Bone marrow (tissue), 2 donors: Measurements from ENCODE around the gene LCAT.
"Not testable (repeated sequence)": the region's sequence is repeated elsewhere in the genome, so short reads cannot be mapped to it uniquely, and the experiment has no call there.

ENCODE experiments used
- DNase-seq, 2 donors: peaks; one replicate each; lab custom pipeline; 2025; lab: John Stamatoyannopoulos, UW

LCAT gene, protein sequence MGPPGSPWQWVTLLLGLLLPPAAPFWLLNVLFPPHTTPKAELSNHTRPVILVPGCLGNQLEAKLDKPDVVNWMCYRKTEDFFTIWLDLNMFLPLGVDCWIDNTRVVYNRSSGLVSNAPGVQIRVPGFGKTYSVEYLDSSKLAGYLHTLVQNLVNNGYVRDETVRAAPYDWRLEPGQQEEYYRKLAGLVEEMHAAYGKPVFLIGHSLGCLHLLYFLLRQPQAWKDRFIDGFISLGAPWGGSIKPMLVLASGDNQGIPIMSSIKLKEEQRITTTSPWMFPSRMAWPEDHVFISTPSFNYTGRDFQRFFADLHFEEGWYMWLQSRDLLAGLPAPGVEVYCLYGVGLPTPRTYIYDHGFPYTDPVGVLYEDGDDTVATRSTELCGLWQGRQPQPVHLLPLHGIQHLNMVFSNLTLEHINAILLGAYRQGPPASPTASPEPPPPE

DNA sequence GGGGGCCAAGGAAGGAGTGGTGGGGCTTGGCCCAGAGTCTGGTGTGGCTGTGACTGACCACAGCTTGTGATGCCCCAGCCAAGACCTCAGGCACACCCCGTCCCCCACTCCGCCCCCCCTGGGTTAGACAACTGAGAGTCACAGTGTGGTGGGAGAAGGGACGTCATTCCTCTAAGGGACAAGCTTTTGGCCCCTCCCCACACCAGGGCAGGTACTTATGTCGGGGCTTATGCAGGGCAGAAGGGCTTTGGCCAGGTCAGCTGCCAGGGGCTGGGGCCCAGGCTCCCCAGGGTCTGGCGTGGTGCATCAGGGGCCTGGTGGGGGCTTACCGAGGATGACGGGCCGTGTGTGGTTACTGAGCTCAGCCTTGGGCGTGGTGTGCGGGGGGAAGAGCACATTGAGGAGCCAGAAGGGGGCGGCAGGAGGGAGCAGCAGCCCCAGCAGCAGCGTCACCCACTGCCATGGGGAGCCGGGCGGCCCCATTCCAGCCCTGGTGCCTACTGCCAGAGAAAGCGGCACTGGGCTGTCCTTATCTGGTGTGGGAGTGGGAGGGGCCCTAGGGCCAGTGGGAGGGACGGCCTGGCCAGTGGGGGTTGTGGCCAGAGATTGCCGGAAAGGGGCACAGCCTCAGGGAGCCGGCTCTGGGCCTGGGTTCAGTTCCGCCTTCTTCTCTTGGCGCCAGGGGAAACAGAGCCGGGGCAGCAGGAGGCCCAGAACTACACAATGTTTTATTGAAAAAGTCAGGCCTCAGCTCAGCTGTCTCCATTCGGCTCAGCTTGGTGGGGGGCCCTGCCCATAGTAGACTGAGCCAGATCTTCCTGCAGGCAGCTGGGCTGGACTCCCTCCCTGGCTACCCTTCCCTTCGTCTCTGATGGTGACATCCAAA is at the start of gene LCAT:
LCAT (minus strand) TSS at position 502 of the 886 bp plus-strand sequence; CDS start at position 483, 19 bp downstream.
- DNase-seq: no peak

DNA sequence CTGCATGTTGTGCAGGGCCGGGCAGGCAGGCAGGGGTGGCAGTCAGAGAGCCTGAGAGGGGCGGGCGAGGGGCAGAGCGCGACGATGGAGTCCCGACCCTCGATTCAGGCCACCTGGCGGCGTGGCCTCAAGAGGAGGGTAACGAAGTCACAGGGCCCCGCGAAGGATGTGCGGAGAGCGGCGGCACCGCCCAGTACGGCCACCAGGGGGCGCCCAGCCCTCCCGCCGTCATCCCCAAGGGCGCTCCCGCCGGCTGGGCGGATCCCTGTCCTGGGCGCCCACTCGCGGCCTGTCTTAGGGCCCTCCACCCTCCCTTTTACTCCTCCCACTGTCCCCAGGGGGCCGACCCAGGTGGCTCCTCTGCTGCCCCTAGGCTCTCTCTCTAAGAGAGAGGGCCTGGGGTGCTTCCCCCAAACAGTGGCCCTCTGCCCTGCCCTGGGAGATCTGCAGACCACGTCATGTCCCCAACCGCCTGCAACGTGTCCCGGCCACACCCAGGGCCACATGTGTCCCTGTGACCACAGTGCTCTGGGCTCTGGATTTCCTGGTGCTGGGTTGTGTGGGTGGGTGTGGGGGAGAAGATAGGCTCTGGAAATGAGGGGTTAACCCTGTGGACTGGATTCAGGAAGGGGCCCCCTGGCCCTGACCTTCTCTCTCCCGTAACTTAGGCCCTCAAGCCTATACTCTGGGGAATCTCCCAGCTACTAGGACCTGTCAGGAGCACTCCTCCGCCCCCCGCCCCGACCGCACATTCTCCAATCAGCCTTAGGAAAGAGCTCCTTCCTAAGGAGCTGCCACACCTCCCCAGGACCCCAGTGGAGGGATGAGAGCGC is 49.5 kb upstream of the LCAT start:
- DNase-seq: peak; percentile 62 to 75

DNA sequence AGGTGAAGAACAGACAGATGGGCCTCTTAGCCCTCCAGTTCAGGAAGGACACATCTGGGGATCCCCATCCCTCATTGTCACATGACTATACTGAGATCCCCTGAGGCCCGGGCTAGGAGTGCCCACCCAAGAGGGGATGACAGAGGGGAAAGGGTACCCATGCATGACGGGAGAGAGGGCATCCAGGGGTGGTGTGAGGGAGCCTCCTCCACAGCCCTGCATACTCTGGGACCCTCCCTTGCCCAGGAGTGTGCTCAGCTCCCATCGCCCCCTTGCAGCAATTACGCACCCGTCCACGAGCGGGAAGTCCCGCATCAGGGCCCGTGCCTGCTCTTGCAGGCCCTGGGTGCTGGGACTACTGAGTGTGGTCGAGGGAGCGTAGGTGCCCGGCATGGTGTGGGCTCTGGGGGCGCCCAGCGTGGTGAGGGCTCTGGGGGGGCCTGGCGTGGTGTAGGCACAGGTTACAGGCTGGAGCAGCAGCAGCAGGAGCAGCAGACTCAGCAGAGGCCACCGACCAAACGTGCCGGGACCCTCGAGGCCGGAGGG is 48.8 kb upstream of the LCAT start:
- DNase-seq: no peak

DNA sequence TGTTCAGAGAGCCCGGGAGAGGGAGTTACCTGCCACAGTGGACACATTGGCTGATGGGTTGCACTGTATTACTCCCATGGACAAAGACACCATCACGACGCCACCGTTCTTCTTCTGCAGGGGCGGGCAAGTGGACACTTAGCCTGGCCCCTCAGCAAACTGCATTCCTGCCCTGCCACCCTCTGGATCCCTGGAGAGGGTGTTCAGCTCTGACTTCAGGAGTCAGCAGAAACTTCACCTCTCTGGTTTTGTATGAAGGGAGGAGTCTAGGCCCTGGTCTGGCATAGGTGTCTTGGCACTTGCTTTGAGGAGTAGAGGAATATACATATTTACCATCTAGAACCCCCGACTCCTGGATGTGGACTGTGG is 46.1 kb upstream of the LCAT start:
- DNase-seq: no peak

DNA sequence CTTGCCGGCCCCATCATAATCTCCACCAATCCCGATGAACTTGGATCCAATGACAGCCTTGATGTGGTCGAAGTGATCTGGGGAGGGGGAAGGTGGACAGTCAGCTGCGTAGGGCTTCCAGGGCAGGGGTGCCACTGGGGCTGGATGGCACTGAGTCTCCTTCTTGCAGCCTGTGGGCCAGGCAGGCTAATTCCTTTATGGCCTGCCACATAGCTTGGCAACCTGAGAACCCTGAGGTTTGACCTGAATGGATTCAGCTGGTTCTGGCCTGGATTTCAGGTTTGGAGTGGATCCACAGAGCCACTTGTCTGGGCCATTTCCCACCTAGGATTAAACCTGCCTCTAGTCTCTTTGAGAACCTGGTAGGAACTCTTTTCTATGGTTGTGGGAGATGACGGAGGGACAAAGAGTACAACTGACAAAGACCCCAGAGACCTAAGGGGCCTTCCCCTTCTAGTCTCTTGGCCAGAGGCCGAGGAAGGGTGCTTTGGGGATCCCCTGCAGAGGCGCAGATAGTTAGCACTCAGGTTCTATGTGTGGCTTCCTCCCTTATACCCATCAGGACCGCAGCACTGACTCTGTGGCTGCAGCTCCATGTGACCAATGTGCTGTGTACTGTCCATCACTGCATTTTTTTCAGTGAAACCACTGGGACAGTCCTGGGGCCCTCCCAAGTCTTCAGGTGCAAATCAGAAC is 45.5 kb upstream of the LCAT start:
- DNase-seq: no peak

DNA sequence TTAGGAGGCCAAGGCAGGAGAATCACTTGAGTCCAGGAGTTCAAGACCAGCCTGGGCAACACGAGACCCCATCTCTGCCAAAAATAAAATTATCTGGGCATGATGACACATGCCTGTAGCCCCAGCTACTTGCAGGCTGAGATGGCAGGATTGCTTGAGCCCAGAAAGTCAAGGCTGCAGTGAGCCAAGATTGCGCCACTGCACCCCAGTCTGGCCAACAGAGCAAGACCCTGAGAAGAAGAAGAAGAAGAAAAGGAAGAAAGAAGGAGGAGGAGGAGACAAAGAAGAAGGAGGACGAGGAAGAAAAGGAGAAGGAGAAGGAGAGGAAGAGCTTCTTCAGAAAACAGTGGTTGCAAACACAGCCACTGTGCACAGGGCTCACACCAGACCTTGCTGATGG is 44.8 kb upstream of the LCAT start:
- DNase-seq: no peak

DNA sequence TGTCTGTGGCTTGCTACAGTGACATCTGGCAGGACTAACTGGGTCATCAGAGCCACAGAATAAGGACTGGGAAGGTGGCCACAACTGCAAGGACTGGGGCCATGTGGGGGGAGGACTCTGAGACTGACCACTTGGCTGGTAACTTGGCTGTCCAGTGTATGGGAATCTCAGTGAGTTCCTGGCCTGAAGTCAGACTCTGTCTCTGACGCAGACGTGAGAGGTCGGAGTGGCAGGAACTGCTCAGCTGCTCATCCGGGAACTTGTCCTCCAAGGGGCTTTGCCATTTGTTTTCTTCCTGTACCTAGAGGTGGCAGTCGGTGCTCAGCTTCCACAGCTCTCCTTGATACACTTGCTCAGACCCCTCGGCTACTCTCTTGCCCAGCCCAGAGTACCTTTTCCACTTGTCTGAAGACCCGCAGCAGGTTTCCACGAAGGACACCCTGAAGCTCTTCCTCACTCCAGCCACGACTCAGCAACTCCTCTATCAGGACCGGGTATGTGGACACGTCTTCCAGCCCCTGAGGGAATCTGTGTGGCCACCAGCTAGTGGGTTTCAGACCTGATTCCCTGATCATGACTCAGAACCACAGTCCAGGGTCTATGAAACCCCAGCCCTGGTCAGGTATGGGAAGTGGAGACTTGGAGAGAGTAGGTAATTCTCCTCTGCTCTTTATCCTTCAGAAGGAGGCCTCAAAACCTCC is 43.7 kb upstream of the LCAT start:
- no peak for DNase-seq

DNA sequence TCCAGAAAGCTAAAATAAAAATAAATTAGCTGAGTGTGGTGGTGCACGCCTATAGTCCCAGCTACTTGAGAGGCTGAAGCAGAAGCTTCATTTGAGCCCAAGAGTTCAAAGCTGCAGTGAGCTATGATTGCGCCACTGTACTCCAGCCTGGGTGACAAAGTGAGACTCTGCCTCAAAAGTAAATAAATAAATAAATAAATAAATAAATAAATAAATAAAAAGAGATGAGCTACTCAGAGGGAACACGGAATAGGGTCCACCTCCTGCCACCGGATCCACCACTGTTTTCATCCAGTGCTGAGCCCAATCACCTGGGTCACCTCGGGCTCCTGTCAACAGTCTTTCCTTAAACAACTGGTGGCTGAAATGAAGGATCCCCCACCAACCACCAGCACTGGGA is 43.0 kb upstream of the LCAT start:
- DNase-seq: no peak

DNA sequence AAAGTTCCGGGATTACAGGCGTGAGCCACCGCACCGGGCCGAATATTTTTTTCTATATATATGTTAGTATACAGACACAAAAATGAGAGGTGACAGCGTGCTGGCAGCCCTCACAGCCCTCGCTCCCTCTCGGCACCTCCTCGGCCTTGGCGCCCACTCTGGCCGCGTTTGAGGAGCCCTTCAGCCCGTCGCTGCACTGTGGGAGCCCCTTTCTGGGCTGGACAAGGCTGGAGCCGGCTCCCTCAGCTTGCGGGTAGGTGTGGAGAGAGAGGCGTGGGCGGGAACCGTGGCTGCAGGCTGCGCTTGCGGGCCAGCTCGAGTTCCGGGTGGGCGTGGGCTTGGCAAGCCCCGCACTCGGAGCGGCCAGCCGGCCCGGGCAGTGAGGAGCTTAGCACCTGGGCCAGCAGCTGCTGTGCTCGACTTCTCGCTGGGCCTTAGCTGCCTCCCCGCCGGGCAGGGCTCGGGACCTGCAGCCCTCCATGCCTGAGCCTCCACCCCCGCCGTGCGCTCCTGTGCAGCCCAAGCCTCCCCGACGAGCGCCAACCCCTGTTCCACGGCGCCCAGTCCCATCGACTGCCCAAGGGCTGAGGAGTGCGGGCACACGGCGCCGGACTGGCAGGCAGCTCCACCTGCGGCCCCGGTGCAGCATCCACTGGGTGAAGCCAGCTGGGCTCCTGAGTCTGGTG is 38.2 kb upstream of the LCAT start:
- no peak for DNase-seq

DNA sequence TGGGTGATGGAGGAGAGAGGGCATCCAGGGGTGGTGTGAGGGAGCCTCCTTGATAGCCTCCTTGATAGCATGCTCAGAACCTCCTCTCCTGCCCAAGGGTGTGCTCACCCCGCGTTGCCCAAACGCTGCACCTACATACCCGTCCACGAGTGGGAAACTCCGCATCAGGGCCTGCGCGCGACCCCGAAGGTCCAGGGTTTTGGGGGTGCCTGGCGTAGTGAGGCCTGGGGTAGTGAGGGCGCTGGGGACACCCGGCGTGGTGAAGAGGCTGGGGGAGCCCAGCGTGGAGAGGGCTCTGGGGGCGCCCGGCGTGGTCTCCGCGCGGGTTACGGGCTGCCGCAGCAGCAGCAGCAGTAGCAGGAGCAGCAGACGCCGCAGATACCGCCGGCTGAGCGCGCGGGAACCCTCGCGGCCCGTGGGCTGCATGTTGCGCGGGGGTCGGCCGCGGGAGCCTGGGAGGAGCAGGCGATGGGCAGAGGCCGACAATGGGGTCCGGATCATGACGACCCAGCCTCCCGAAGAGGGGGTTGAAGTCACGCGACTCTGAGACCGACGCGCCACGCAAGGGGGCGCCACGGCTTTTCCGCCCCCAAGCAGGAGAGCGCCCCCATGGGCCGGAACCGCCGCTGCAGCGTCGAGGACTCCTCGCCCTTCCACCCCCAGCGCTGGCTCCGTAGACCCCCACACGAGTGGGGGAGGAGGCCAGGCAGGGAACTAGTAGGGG is 36.2 kb upstream of the LCAT start, which contains the start of gene DPEP3:
DPEP3 (minus strand) TSS at position 545 of the 724 bp plus-strand sequence; CDS start at position 426, 119 bp downstream.
- DNase-seq: peak in 1 of 2 donors; percentile 57

DNA sequence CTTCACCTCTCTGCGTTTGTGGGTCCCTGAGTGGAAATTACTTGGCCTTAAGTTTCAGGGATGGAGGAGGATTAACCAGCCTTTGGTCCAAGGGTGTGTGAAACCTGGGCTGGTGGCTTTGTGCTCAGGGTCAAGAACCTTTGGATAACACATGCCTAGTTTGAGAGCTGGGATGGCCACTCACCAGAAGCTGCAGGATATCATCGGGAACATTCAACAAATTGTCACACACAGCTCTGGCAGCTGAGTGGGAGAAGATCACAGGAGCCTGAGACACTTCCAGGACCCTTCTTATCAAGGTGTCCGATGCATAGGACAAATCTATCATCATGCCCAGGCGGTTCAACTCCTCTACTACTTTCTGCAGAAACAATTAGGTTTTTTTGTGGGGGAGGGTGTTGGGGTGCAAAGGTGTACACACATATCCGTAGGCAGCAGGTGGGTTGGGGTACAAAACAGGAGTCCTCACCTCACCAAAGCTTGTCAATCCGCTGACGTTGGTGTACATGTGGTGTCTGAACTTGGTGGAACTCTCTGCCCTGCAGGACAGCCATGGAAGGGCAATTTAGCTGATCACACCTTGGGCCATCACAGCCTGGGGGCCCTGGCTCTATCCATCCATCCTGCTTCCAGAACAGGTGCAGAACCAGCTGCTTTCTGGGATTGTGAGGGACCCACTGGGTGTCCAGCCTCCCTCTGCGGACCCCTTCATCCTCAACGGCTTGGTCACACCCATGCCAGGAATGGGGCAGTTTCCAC is 33.7 kb upstream of the LCAT start:
- DNase-seq: no peak

DNA sequence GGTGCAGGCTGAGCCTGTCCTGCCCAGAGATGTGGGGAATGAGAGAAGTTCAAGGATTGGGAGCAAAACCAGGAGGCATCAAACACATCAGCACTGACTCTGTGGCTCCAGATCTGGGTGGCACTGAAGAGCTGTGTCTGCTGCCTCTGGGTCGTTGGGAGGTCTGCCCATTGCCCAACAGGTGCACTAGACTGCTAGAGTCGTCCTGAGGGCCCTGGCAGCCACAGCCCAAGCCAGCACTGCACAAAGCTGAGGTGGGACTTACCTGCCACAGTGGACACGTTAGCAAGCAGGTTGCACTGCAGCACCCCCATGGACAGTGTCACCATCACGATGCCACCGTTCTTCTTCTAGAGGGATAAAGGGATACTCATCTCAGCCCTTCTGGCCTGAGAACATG is 33.1 kb upstream of the LCAT start:
- DNase-seq: no peak

DNA sequence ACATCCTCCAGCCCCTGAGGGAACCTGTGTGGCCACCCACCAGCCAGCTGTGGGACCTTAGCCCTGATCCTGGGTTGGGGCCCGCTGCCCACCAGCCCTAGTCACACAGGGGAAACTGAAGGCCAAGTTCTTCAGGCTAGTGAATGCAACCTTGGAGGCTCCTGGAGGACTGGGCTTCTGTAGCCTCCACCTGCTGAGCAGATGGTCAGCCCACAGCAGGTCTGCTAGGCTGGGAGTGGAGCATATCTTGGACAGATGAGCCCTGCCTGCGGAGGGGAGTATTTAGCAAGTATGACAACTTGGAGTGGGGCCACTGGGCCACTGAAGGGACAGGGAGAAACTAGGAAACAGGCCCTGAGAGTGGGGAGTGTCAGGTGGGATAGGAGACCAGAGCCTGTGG is 32.3 kb upstream of the LCAT start:
- DNase-seq: no peak

DNA sequence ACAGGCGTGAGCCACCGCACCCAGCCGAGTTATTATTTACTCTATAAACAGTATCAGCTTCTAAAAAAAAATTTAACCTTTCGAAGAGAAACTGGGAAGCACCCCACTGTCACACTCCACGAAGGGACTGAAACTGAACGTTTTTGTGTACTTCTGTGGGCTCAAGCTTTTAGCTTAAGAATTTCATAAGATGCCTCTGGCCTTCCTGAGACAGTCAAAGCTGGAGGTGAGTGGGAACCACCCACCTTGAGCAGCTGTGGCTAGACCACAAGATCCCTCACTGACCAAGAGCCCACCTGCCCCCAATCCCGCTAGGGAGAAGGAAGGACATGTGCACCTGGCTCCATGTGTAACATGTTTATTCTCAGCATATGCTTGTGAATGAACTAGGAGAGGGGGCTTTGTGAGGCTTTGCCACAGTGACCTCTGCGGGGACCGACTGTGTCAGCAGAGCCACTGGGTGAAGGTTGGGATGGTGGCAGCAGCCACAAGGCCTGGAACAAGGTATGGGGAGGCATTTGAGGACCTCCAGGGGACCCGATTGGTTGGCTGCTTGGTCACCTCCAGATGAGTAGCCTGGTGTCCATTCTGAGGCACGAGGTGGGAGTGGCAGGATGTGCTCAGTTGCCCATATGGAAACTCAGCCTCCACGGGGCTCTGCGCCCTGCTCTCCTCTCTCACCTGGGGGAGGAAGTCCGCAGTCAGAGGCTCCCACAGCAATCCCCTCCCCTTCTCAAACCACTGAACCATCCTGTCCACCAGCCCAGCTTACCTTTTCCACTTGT is 31.6 kb upstream of the LCAT start:
- no peak for DNase-seq

DNA sequence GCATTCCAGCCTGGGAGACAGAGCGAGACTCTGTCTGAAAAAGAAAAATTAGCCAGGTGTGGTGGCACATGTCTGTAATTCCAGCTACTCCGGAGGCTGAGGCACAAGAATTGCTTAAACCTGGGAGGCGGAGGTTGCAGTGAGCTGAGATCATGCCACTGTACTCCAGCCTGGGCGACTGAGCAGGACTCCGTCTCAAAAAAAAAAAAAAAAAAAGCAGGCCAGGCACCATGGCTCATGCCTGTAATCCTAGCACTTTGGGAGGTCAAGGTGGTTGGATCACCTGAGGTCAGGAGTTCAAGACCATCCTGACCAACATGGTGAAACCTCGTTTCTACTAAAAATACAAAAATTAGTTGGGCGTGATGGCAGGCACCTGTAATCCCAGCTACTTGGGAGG is 28.4 kb upstream of the LCAT start:
- DNase-seq: not testable (repeated sequence)

DNA sequence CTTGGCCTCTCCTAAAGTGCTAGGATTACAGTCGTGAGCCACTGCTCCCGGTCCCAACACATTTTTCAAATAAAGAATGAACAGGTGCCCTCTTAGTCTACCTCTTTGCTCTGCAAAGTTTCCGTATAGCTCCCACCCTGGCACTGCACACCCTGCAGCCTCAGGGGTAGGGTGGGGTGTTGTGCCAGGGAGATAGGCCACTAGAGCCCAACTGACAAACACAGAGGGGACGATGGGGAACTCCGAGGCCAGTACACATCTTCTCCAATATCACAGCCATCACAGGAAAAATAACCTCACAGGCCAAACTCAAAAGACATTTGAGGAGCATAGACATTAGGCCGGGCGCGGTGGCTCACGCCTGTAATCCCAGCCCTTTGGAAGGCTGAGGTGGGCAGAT is 27.2 kb upstream of the LCAT start:
- no peak for DNase-seq

DNA sequence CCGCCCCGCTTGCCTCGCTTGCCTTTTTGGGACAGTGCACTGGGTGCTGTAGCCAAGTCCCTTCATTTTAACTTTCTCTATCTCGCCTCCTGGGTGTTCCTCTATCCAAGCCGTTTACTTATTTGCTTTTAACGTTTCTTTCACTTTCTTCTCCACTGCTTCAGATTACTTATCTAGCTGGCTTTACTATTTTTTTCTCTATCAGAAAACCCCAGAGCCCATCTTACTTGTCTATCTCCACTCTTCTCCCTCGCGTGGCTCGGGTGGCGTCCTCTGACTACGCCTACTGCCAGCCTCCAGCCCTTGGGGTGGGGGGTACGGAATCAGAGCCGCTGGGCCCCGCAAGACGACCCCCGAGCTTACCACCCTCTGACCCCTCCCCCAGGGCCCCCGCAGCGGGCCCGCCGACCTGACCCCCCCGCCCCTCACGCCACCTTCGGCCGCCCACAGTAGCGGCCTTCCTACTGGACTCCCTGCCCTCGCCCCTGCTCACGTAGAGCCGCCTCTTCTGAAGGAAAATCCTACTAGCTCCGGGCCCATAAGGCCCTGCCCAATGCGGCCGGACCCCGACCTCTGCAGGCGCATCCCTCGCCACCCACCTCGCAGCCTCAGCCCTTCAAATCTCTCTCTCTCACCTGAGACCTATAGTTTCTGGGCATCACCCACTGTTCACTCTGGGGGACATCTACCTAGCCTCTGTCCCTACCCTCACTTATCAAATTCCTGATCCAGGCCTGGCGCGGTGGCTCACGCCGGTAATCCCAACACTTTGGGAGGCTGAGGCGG is 25.5 kb upstream of the LCAT start:
- peak in 1 of 2 donors; percentile 20 for DNase-seq
